CD8-positive, alpha-beta memory T cell (primary cell): ENCODE results near the gene ASAP2. TPM values are rescaled to one million over a fixed set of nuclear protein-coding genes. Genes with fewer than 3 reads are reported as not detected.

ENCODE experiments used
- CTCF ChIA-PET: fragments of 350-600 bp; sonication (Branson Sonifier 250); formaldehyde crosslinking; loops from one replicate; lab custom pipeline; 2021; ENCODE audit warnings: antibody characterized with exemption; lab: Charles Lee
- POLR2A ChIA-PET: fragments of 350-600 bp; sonication (Branson Sonifier 250); formaldehyde crosslinking; loops from one replicate; lab custom pipeline; 2021; ENCODE audit warnings: antibody characterized with exemption; lab: Charles Lee
- DNase-seq, 5 donors: peaks; one replicate each; pipeline versions ENCODE4 v3.0.0 to v3.0.0-alpha.2; 2020 to 2022; ENCODE audit warnings: mixed read lengths in 1 of 5
- H3K27ac ChIP-seq: one replicate; pipeline ENCODE4 v1.7.0; 2013; ENCODE audit warnings: low read depth, mild to moderate bottlenecking, low read length, moderate library complexity
- H3K27me3 ChIP-seq: 2 replicates; pipeline ENCODE4 v1.7.0; 2013; ENCODE audit warnings: low read length, mild to moderate bottlenecking; ENCODE audit not compliant: insufficient read depth, poor library complexity, severe bottlenecking
- H3K36me3 ChIP-seq: 2 replicates; pipeline ENCODE4 v1.7.0; 2013; ENCODE audit warnings: mild to moderate bottlenecking, low read length, moderate library complexity; ENCODE audit not compliant: insufficient read depth
- H3K4me1 ChIP-seq: 2 replicates; pipeline ENCODE4 v1.7.0; 2013; ENCODE audit warnings: mild to moderate bottlenecking, low read length, moderate library complexity; ENCODE audit not compliant: insufficient read depth
- H3K4me3 ChIP-seq: 2 replicates; pipeline ENCODE4 v1.7.0; 2013; ENCODE audit warnings: mild to moderate bottlenecking, low read length
- H3K9me3 ChIP-seq: 2 replicates; pipeline ENCODE4 v1.7.0; 2013; ENCODE audit warnings: mild to moderate bottlenecking, low read length
- H3K27ac Mint-ChIP-seq, 8 donors: one replicate each; pipeline ENCODE4 v1.8.0; 2020 to 2021; ENCODE audit warnings: mixed read lengths in 8 of 8, mild to moderate bottlenecking in 6 of 8, inconsistent platforms in 3 of 8, moderate library complexity in 3 of 8
- H3K27me3 Mint-ChIP-seq, 2 donors: one replicate each; pipeline ENCODE4 v1.8.0; 2020 to 2021; ENCODE audit warnings: mixed read lengths in 2 of 2, mild to moderate bottlenecking in 1 of 2, moderate library complexity in 1 of 2
- H3K36me3 Mint-ChIP-seq, 3 donors: one replicate each; pipeline ENCODE4 v1.8.0; 2020 to 2021; ENCODE audit warnings: mixed read lengths in 3 of 3, inconsistent platforms in 1 of 3, mild to moderate bottlenecking in 1 of 3
- H3K4me1 Mint-ChIP-seq, 3 donors: one replicate each; pipeline ENCODE4 v1.8.0; 2020 to 2021; ENCODE audit warnings: mixed read lengths in 3 of 3, inconsistent platforms in 1 of 3, mild to moderate bottlenecking in 1 of 3
- H3K4me3 Mint-ChIP-seq, 7 donors: one replicate each; pipeline ENCODE4 v1.8.0; 2020 to 2021; ENCODE audit warnings: mixed read lengths in 7 of 7, mild to moderate bottlenecking in 6 of 7, moderate library complexity in 4 of 7, inconsistent platforms in 2 of 7
- H3K9me3 Mint-ChIP-seq, 5 donors: one replicate each; pipeline ENCODE4 v1.8.0; 2020 to 2022; ENCODE audit warnings: mixed read lengths in 5 of 5, mild to moderate bottlenecking in 3 of 5, moderate library complexity in 2 of 5, inconsistent platforms in 1 of 5
- polyA plus RNA-seq: library from polyadenylated mRNA; unstranded; fragments of 300-500 nt; fragmentation: Illumina TruSeq; gene quantifications from one replicate; pipeline ENCODE4 v1.2.3, GENCODE V29; 2021
- total RNA-seq, 2 experiments: library from RNA; stranded (reverse); gene quantifications; one replicate each; pipeline ENCODE4 v1.2.3, GENCODE V29; 2021

The ASAP2 gene
- total and polyA plus RNA-seq, 3 experiments from 2014 or later = 0.15 to 0.38 TPM; not detected in 1

DNA sequence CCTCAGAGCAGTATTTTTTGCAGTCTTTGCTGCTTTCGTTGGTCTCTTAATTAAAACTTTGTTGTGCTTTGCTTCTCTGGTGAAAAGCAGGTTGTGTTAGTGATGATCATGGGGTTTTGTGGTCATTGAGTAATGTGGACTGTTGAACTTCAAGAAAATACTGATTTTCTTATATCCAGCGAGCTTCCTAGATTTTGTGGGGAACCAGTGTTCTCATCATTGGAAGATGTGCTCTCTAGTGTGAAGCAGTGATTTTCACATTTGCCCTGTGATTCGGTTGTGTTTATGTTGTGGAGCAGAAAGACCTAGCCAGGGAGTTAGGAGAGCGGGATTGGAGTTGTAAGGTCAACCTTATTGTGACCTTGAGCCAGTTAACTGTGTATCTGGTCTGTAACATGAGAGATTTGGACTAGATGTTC is 12.4 kb downstream of the ASAP2 start:
- Mint-ChIP-seq H3K4me1 (peaks cover 0 to 6% (median 0%) of the 10 kb centered on the region in 3 donors), H3K9me3 (peaks cover 0 to 2% (median 0%) of the 10 kb centered on the region in 5 donors), H3K27ac (no peak overlapping the region), H3K36me3 (no peaks in the 10 kb centered on the region), H3K27me3 (peaks cover 16 to 31% of the 10 kb centered on the region in 2 donors), H3K4me3 (no peak overlapping the region)
- ChIA-PET CTCF (interaction anchor here (1.5 kb wide), 1 partner anchor 13 kb away, joined by 4 read pairs; no protein-coding TSS in a partner anchor), POLR2A (no interaction called here)
- H3K27ac ChIP-seq = no peak overlapping the region
- H3K9me3 ChIP-seq = no peaks in the 10 kb centered on the region
- no peak overlapping the region for H3K4me3 ChIP-seq
- no peaks in the 10 kb centered on the region for H3K4me1 ChIP-seq
- DNase-seq = no peak
- no peaks in the 10 kb centered on the region for H3K27me3 ChIP-seq
- H3K36me3 ChIP-seq = no peaks in the 10 kb centered on the region

DNA sequence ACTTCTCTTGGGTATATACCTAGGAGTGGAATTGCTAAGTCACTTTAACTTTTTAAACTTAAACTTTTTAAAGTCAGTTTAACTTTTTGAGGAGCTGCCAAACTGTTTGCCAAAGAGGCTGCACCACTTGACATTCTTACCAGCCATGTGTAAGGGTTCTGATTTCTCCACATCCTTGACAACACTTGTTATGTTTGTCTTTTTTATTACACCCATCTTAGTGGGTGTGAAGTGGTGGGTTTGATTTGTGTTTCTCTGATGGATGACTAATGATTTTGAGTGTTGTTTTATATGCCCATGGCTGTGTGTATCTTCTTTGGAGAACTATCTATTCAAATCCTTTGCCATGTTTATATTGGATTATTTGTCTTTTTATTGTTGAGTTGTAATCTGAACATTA is 13.6 kb downstream of the ASAP2 start:
- no peaks in the 10 kb centered on the region for H3K36me3 Mint-ChIP-seq
- no peaks in the 10 kb centered on the region for H3K4me1 ChIP-seq
- H3K4me3 ChIP-seq = no peak overlapping the region
- no peak overlapping the region for H3K27ac Mint-ChIP-seq
- no peaks in the 10 kb centered on the region for H3K27me3 ChIP-seq
- H3K9me3 Mint-ChIP-seq = peaks cover 0 to 2% (median 0%) of the 10 kb centered on the region in 5 donors
- peaks cover 0 to 6% (median 0%) of the 10 kb centered on the region in 3 donors for H3K4me1 Mint-ChIP-seq
- no peaks in the 10 kb centered on the region for H3K36me3 ChIP-seq
- no peak for DNase-seq
- H3K9me3 ChIP-seq = no peaks in the 10 kb centered on the region
- ChIA-PET CTCF (no interaction called here), POLR2A (no interaction called here)
- H3K27me3 Mint-ChIP-seq = peaks cover 20 to 39% of the 10 kb centered on the region in 2 donors
- H3K4me3 Mint-ChIP-seq = no peak overlapping the region
- H3K27ac ChIP-seq = no peak overlapping the region

DNA sequence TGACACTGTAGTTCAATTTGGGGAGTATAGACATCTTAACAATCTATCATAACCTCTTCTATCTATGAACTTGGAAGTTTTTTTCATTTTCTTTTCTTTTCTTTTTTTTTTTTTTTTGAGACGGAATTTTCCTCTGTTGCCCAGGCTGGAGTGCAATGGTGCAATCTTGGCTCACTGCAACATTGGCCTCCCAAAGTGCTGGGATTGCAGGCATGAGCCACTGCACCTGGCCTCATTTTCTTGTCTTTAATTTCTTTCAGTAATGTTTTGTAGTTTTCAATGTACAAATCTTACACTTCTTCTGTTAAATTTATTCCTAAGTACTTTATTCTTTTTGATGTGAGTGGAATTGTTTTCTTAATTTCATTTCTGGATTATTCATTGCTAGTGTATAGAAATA is 14.6 kb downstream of the ASAP2 start:
- H3K4me1 ChIP-seq = no peaks in the 10 kb centered on the region
- CTCF ChIA-PET = no interaction called here

DNA sequence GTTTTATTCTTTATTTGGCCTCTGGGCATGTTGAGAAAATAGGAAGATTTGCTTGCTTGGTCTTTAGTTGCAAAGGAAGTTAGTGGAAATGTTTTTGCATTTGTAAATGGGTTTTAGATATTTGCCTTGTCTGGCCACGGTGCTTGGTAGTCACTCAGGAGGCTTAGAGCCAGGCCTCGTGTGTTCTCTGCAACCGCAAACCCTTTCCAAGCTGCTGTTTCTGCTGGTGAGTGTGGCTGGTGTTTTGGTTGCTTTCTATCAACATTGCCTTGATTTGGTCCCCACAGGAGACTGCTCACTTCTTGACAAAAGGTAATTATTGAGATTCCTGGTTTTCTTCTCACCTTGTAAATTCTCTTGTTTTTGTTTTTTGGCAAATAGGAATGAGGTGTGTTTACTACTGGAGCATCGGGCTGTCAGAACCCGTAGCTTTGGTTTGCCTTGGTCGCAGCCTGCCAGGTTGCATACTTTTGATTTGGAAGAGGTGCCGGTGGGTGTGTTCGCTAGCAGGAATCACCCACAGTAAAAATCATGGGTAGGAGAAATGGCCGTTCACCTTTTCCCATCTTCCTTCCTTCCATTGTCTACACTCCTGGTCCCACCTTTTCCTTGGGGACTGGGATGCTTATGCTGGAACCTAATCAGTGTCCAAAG is 15.8 kb downstream of the ASAP2 start:
- POLR2A ChIA-PET = no interaction called here

More for the DNA sequence above, 14.6 kb downstream of the ASAP2 start:
- H3K36me3 ChIP-seq = no peaks in the 10 kb centered on the region
- Mint-ChIP-seq H3K27me3 (peaks cover 18 to 45% of the 10 kb centered on the region in 2 donors), H3K4me1 (no peaks in the 10 kb centered on the region), H3K4me3 (no peak overlapping the region), H3K36me3 (no peaks in the 10 kb centered on the region), H3K27ac (peak overlapping the region in 1 of 8 donors; percentile 74), H3K9me3 (peaks cover 0 to 2% (median 0%) of the 10 kb centered on the region in 5 donors)
- no peak overlapping the region for H3K27ac ChIP-seq
- no peak overlapping the region for H3K4me3 ChIP-seq
- no peak for DNase-seq
- H3K9me3 ChIP-seq = no peaks in the 10 kb centered on the region
- POLR2A ChIA-PET = no interaction called here
- H3K27me3 ChIP-seq = no peaks in the 10 kb centered on the region

DNA sequence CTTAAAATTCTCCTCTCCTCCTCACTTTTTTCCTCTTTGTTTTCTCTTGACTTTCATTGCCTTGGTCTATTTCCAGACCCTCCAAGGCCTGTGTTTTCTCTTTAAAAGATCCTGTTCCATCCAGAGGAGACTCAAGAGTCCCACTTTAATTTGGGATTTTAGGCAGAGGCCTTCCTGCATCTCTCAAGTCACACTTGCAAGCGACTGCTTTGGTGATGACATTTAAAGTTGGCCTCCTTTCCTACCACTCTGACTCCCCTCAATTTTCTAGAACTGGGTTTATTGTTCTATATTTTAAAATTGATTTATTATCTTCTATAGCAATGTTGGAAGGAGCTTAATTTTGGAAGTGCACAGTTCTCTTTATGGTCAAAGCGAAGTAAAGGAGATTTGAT is 16.3 kb downstream of the ASAP2 start:
- Histone ChIP-seq H3K4me1 (no peaks in the 10 kb centered on the region), H3K9me3 (no peaks in the 10 kb centered on the region), H3K4me3 (no peak overlapping the region), H3K27ac (no peak overlapping the region), H3K36me3 (no peaks in the 10 kb centered on the region), H3K27me3 (no peaks in the 10 kb centered on the region)
- Mint-ChIP-seq H3K27me3 (peaks cover 17 to 44% of the 10 kb centered on the region in 2 donors), H3K36me3 (no peaks in the 10 kb centered on the region), H3K4me1 (no peaks in the 10 kb centered on the region), H3K27ac (no peak overlapping the region), H3K9me3 (peaks cover 0 to 2% (median 0%) of the 10 kb centered on the region in 5 donors), H3K4me3 (no peak overlapping the region)
- ChIA-PET CTCF (no interaction called here), POLR2A (no interaction called here)
- no peak for DNase-seq

More for the DNA sequence above, 15.8 kb downstream of the ASAP2 start:
- Mint-ChIP-seq H3K27me3 (peaks cover 18 to 46% of the 10 kb centered on the region in 2 donors), H3K4me3 (no peak overlapping the region), H3K27ac (no peak overlapping the region), H3K9me3 (peaks cover 0 to 2% (median 0%) of the 10 kb centered on the region in 5 donors), H3K36me3 (no peaks in the 10 kb centered on the region), H3K4me1 (no peaks in the 10 kb centered on the region)
- no peaks in the 10 kb centered on the region for H3K9me3 ChIP-seq
- no peaks in the 10 kb centered on the region for H3K27me3 ChIP-seq
- no peak overlapping the region for H3K27ac ChIP-seq
- no peak for DNase-seq
- H3K4me3 ChIP-seq = no peak overlapping the region
- no peaks in the 10 kb centered on the region for H3K4me1 ChIP-seq
- CTCF ChIA-PET = no interaction called here
- H3K36me3 ChIP-seq = no peaks in the 10 kb centered on the region

DNA sequence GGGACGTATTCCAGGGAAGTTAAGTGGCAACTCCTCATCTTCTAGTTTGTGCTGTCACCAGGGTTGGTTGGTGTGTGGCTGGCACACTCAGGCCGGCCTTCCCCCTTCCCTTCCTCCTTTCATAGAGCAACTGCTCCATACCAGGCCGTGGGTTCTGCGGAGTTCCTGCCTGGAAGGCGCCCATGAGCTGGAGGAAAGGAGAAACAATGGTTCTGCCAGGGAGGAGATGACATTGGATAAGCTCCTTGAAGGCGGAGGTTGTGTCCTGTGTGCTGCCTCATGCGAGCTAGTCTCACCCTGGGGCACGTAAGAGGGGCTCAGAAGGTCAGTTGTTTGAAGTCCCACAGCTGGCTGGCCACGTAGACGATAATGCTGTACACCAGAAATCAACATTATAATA is 19.2 kb downstream of the ASAP2 start:
- no peak for DNase-seq
- peaks cover 0 to 1% (median 0%) of the 10 kb centered on the region in 3 donors for H3K36me3 Mint-ChIP-seq
- H3K36me3 ChIP-seq = no peaks in the 10 kb centered on the region
- no peak overlapping the region for H3K27ac ChIP-seq
- no peak overlapping the region for H3K4me3 ChIP-seq
- H3K4me1 Mint-ChIP-seq = no peaks in the 10 kb centered on the region
- no peaks in the 10 kb centered on the region for H3K9me3 ChIP-seq
- peaks cover 0 to 2% (median 0%) of the 10 kb centered on the region in 5 donors for H3K9me3 Mint-ChIP-seq
- no peak overlapping the region for H3K4me3 Mint-ChIP-seq
- no peaks in the 10 kb centered on the region for H3K4me1 ChIP-seq
- H3K27ac Mint-ChIP-seq = no peak overlapping the region
- no peaks in the 10 kb centered on the region for H3K27me3 ChIP-seq
- ChIA-PET POLR2A (no interaction called here), CTCF (no interaction called here)
- peaks cover 17 to 56% of the 10 kb centered on the region in 2 donors for H3K27me3 Mint-ChIP-seq

DNA sequence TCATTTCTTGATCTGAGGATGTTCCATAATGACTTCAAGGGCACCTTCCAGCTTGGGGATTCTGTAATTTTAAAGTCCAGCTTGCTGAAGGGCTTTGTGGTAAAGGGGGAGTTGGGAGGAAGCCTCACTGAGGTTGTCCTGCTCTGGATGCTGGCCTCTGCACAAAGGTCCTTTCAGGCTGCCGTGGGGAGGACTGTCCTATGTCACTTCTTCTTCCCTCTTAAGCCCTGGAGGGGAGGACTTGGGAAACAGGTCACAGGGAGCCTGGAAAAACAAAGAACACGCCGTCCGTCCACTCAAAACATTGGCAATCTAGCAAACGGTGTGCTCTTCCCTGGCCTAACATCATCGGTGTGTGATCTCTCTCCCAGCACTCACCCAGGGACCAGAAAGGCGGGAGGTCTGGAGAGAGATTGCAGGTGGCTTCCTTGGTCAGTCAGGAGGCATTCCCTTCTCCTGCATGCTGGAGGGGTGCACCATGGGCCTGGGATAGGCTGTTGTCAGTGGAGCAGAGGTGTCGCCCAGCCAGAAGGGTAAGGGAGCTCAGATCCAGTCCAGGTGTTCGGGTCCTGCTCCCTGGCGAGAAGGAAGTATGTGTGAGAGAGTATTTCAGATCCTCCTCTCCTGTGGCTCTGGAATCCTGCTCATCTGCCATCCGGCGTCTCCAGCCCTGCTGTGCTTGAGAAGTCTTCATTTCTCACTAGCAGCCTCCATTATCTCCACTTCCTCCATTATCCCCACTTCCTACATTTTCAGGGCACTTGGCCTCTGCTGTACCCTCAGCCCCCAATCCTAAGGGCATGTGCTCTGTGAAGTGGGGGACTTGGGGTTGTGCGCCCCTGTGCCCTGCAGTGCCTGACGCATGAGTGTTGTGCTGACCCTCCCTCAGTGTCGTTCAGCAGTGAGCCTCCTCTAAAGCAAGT is 20.1 kb downstream of the ASAP2 start:
- no peak for DNase-seq
- H3K27ac ChIP-seq = no peak overlapping the region
- no peaks in the 10 kb centered on the region for H3K9me3 Mint-ChIP-seq
- H3K4me3 Mint-ChIP-seq = no peak overlapping the region
- ChIA-PET CTCF (no interaction called here), POLR2A (no interaction called here)
- no peaks in the 10 kb centered on the region for H3K27me3 ChIP-seq
- peaks cover 21 to 56% of the 10 kb centered on the region in 2 donors for H3K27me3 Mint-ChIP-seq
- no peak overlapping the region for H3K4me3 ChIP-seq
- peaks cover 0 to 1% (median 0%) of the 10 kb centered on the region in 3 donors for H3K36me3 Mint-ChIP-seq
- no peaks in the 10 kb centered on the region for H3K4me1 Mint-ChIP-seq
- no peaks in the 10 kb centered on the region for H3K36me3 ChIP-seq
- no peaks in the 10 kb centered on the region for H3K4me1 ChIP-seq
- H3K27ac Mint-ChIP-seq = peak overlapping the region in 1 of 8 donors; percentile 25
- no peaks in the 10 kb centered on the region for H3K9me3 ChIP-seq
